Endothelial cell of umbilical vein (primary cell): Measurements from ENCODE around the gene DOCK6. TPM values are rescaled to one million over a fixed set of nuclear protein-coding genes. Genes with fewer than 3 reads are reported as not detected.
A peak's percentile ranks its signal among the peaks of the same experiment; 100 is the strongest.

Experiments
- BruUV-seq: library from RNA; stranded (reverse); fragments of 400-500 nt; replicated peaks from 2 replicates; lab custom pipeline; 2021; lab: Mats Ljungman, UMichigan
- CTCF ChIA-PET: fragments of 300-600, 350-600 bp; sonication (Branson Sonifier 250); formaldehyde crosslinking; loops from one replicate; lab custom pipeline; 2021; ENCODE audit warnings: antibody characterized with exemption, inconsistent platforms; lab: Charles Lee
- POLR2A ChIA-PET: fragments of 300-600, 350-600 bp; sonication (Branson Sonifier 250); formaldehyde crosslinking; loops from one replicate; lab custom pipeline; 2021; ENCODE audit warnings: antibody characterized with exemption, inconsistent platforms; lab: Charles Lee
- DNase-seq: peaks from one replicate; pipeline ENCODE4 v3.0.0-alpha.2; 2011; ENCODE audit warnings: low read depth, low spot score
- FAIRE-seq: peaks from 2 replicates; lab custom pipeline; 2011; peaks lifted over from hg19 to GRCh38; lab: Jason Lieb, UNC
- H2AFZ ChIP-seq: 2 replicates; pipeline ENCODE4 v1.6.0; 2012; ENCODE audit warnings: low read depth, low read length, control low read depth, inconsistent platforms
- H3K27ac ChIP-seq: 2 replicates; pipeline ENCODE4 v1.5.1; 2011; ENCODE audit warnings: low read depth, mild to moderate bottlenecking, control low read depth, low read length, moderate library complexity; ENCODE audit not compliant: insufficient read depth
- H3K27me3 ChIP-seq, 2 experiments: 2 replicates each; pipeline versions ENCODE4 v1.6.0 to v1.6.1; 2011; ENCODE audit warnings: low read length in 2 of 2, mixed read lengths in 1 of 2; ENCODE audit not compliant: control insufficient read depth in 2 of 2, insufficient read depth in 2 of 2
- H3K36me3 ChIP-seq, 2 experiments: 2 replicates in 1 of 2; 3 replicates in 1 of 2; pipeline ENCODE4 v1.5.1; 2011; ENCODE audit warnings: low read length in 2 of 2, mild to moderate bottlenecking in 1 of 2, moderate library complexity in 1 of 2; ENCODE audit not compliant: control insufficient read depth in 2 of 2, insufficient read depth in 2 of 2; ENCODE audit errors: extremely low read depth in 1 of 2
- H3K4me1 ChIP-seq: 3 replicates; pipeline ENCODE4 v1.5.1; 2011; ENCODE audit warnings: mild to moderate bottlenecking, low read length; ENCODE audit not compliant: control insufficient read depth, insufficient read depth; ENCODE audit errors: extremely low read depth
- H3K4me2 ChIP-seq: 2 replicates; pipeline ENCODE4 v1.6.1; 2011; ENCODE audit warnings: low read length, control low read depth, mixed read lengths; ENCODE audit not compliant: insufficient read depth
- H3K4me3 ChIP-seq, 3 experiments: fragments of 200-600 bp in 1 of 3; sonication (generic), shearing (Covaris generic) in 1 of 3; replicated peaks in 1 of 3; 2 replicates each; pipeline ENCODE4 v1.5.1; 2011 to 2016; ENCODE audit warnings: control low read depth in 3 of 3, low read length in 3 of 3, mild to moderate bottlenecking in 2 of 3, inconsistent platforms in 1 of 3, low read depth in 1 of 3, moderate library complexity in 1 of 3; ENCODE audit not compliant: insufficient read depth in 1 of 3
- H3K79me2 ChIP-seq: 2 replicates; pipeline ENCODE4 v1.6.0; 2012; ENCODE audit warnings: low read length, inconsistent platforms; ENCODE audit not compliant: control insufficient read depth, insufficient read depth
- H3K9ac ChIP-seq: replicated peaks from 2 replicates; pipeline ENCODE3; 2011; ENCODE audit warnings: low read length, control low read depth; ENCODE audit not compliant: insufficient read depth; ENCODE audit errors: extremely low read depth
- H3K9me1 ChIP-seq: replicated peaks from 3 replicates; pipeline ENCODE4 v1.6.0; 2011; ENCODE audit warnings: mild to moderate bottlenecking, low read length; ENCODE audit not compliant: control insufficient read depth, insufficient read depth; ENCODE audit errors: extremely low read depth
- H3K9me3 ChIP-seq: replicated peaks from 2 replicates; pipeline ENCODE4 v1.5.1; 2012; ENCODE audit warnings: low read length, inconsistent platforms; ENCODE audit not compliant: control insufficient read depth, insufficient read depth
- H4K20me1 ChIP-seq: replicated peaks from 2 replicates; pipeline ENCODE3; 2011; ENCODE audit warnings: mild to moderate bottlenecking, low read length; ENCODE audit not compliant: control insufficient read depth, insufficient read depth; ENCODE audit errors: extremely low read depth
- EZH2 ChIP-seq: IDR thresholded peaks from 2 replicates; pipeline ENCODE4 v1.6.1; 2012; ENCODE audit warnings: borderline replicate concordance, low read depth, mild to moderate bottlenecking, moderate library complexity, low read length, inconsistent platforms; ENCODE audit not compliant: severe bottlenecking
- FOS ChIP-seq: IDR thresholded peaks from 2 replicates; pipeline ENCODE4 v1.6.1; 2011; ENCODE audit warnings: mild to moderate bottlenecking, low read length, moderate library complexity, borderline replicate concordance; ENCODE audit not compliant: insufficient read depth
- GATA2 ChIP-seq: IDR thresholded peaks from 2 replicates; pipeline ENCODE4 v1.7.0; 2011; ENCODE audit warnings: low read depth, mild to moderate bottlenecking, moderate library complexity, mixed read lengths, low read length; ENCODE audit not compliant: insufficient read length, insufficient read depth
- JUN ChIP-seq: IDR thresholded peaks from 2 replicates; pipeline ENCODE4 v1.6.1; 2011; ENCODE audit warnings: borderline replicate concordance, low read depth; ENCODE audit not compliant: insufficient read length, insufficient read depth
- MYC ChIP-seq: IDR thresholded peaks from one replicate; pipeline ENCODE4 v1.6.1; 2011; ENCODE audit warnings: mild to moderate bottlenecking, low read depth, low read length
- POLR2A ChIP-seq: IDR thresholded peaks from 2 replicates; pipeline ENCODE4 v1.6.1; 2012; ENCODE audit warnings: low read depth, mild to moderate bottlenecking, control low read depth, low read length
- POLR2AphosphoS5 ChIP-seq: IDR thresholded peaks from 2 replicates; pipeline ENCODE4 v1.6.1; 2012; ENCODE audit warnings: low read depth, mild to moderate bottlenecking, control low read depth, low read length, moderate library complexity; ENCODE audit not compliant: insufficient read depth
- dilution Hi-C: fragments of 300-500 bp; cut with MboI; formaldehyde crosslinking; loops from one replicate; pipeline ENCODE4 v1.15.0; 2019; ENCODE audit warnings: low sequenced_read_pairs; ENCODE audit not compliant: extremely low pct_ligation_motif_present
- intact Hi-C: fragments of 100-400 bp; cut with micrococcal nuclease; formaldehyde crosslinking; loops from one replicate; pipeline ENCODE4 v1.10.0; 2022
- polyA plus RNA-seq, 4 experiments: library from polyadenylated mRNA; depleted of rRNA in 3 of 4; stranded (reverse) in 3 of 4; unstranded in 1 of 4; fragments of >200 nt; gene quantifications; 2 replicates each; pipeline versions ENCODE4 v1.2.1 to v1.2.3, GENCODE V29; 2011 to 2012; ENCODE audit warnings: missing spikeins in 1 of 4
- total RNA-seq: library from RNA; stranded (reverse); gene quantifications from 2 replicates; pipeline ENCODE4 v1.2.3, GENCODE V29; 2021
- TF ChIP-seq, protein P1 (sequence below), 2 donors: IDR thresholded peaks; 1 replicate in 1 of 2; 2 replicates in 1 of 2; pipeline ENCODE4 v1.5.1; 2011; ENCODE audit warnings: low read length in 2 of 2, mild to moderate bottlenecking in 2 of 2, moderate library complexity in 2 of 2, control low read depth in 1 of 2, inconsistent platforms in 1 of 2, low read depth in 1 of 2; ENCODE audit not compliant: insufficient read depth in 1 of 2; ENCODE audit errors: extremely low read depth in 1 of 2
- TF ChIP-seq, protein P2 (sequence below): IDR thresholded peaks from 2 replicates; pipeline ENCODE4 v1.6.1; 2011; ENCODE audit not compliant: insufficient read depth, insufficient read length

Gene DOCK6
- total and polyA plus RNA-seq, 2 donors (not counting 3 experiments of a cell fraction or from before 2014, with no cell fraction given), result 126 to 334 TPM

DNA sequence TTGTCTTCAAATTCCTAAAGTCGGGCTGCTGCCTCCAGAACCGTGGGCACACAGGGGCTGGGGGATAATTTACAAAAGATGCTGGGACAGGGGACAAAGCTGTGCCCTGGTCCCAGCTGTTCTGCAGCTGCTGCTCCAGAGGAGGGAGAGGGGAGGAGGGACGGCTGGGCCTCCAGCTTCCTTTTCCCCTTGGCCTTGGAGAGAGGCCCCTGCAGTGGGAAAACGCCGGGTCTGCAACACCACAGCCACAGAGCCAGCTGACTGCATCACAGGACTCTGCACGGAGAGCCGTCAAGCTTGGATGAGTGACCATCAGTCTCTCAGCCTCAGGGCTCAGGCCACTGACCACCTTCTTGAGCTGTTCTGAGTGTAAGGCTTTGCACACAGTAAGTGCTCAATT is 6.1 kb downstream of the DOCK6 start:
- ChIA-PET POLR2A (interaction anchor here (1.3 to 1.4 kb wide), 2 partner anchors 12 to 18 kb away, joined by 3 to 4 read pairs; no protein-coding TSS in a partner anchor), CTCF (interaction anchor here (0.9 to 2.9 kb wide), 8 partner anchors 10 to 226 kb away, joined by 3 to 25 read pairs (median 6); no protein-coding TSS in a partner anchor)
- no peak overlapping the region for H3K4me3 ChIP-seq
- no peaks in the 10 kb centered on the region for H3K27me3 ChIP-seq
- no peaks in the 10 kb centered on the region for H3K9me3 ChIP-seq
- no peak for TF ChIP-seq GATA2
- no peak for TF ChIP-seq JUN
- TF ChIP-seq FOS, result no peak
- TF ChIP-seq, protein P1, sequence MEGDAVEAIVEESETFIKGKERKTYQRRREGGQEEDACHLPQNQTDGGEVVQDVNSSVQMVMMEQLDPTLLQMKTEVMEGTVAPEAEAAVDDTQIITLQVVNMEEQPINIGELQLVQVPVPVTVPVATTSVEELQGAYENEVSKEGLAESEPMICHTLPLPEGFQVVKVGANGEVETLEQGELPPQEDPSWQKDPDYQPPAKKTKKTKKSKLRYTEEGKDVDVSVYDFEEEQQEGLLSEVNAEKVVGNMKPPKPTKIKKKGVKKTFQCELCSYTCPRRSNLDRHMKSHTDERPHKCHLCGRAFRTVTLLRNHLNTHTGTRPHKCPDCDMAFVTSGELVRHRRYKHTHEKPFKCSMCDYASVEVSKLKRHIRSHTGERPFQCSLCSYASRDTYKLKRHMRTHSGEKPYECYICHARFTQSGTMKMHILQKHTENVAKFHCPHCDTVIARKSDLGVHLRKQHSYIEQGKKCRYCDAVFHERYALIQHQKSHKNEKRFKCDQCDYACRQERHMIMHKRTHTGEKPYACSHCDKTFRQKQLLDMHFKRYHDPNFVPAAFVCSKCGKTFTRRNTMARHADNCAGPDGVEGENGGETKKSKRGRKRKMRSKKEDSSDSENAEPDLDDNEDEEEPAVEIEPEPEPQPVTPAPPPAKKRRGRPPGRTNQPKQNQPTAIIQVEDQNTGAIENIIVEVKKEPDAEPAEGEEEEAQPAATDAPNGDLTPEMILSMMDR (IDR thresholded peaks at IDR 0.05; ENCODE audit: extremely low read depth in 1 of 2, insufficient read depth in 1 of 2, low read depth in 1 of 2, low read length in 2 of 2), result no peak
- TF ChIP-seq EZH2, result no peak
- no peak for TF ChIP-seq MYC
- TF ChIP-seq POLR2A, result no peak
- TF ChIP-seq, protein P2, sequence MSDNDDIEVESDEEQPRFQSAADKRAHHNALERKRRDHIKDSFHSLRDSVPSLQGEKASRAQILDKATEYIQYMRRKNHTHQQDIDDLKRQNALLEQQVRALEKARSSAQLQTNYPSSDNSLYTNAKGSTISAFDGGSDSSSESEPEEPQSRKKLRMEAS, result no peak
- no peak for TF ChIP-seq POLR2AphosphoS5
- H3K4me1 ChIP-seq, result peaks cover 28% of the 10 kb centered on the region
- intact Hi-C loops, result no loop called here
- H3K4me2 ChIP-seq, result no peak overlapping the region
- H4K20me1 ChIP-seq, result no peaks in the 10 kb centered on the region
- no peaks in the 10 kb centered on the region for H3K9me1 ChIP-seq
- no peak for FAIRE-seq
- peak; percentile 60 for DNase-seq
- peaks cover 8 to 14% of the 10 kb centered on the region in 2 experiments for H3K36me3 ChIP-seq
- H2AFZ ChIP-seq, result no peak overlapping the region
- H3K27ac ChIP-seq, result no peak overlapping the region
- dilution Hi-C loops, result no loop called here
- no peak overlapping the region for H3K9ac ChIP-seq
- H3K79me2 ChIP-seq, result peaks cover 50% of the 10 kb centered on the region
- no TSS peak for BruUV-seq
